HEK293T (cell line): Measurements from ENCODE around the gene KRABD2.

Source experiments
- BHLHE40 ChIP-seq: fragments of 450-650 bp; IDR thresholded peaks from 2 replicates; pipeline ENCODE4 v1.6.1; 2016; ENCODE audit warnings: mild to moderate bottlenecking, moderate library complexity, borderline replicate concordance
- FOXA1 ChIP-seq: fragments of 450-650 bp; IDR thresholded peaks from 2 replicates; pipeline ENCODE4 v1.6.1; 2016; ENCODE audit warnings: mild to moderate bottlenecking
- FOXM1 ChIP-seq: fragments of 450-650 bp; IDR thresholded peaks from 2 replicates; pipeline ENCODE4 v1.6.1; 2017; ENCODE audit warnings: mild to moderate bottlenecking, borderline replicate concordance
- SP1 ChIP-seq: fragments of 450-650 bp; IDR thresholded peaks from 2 replicates; pipeline ENCODE4 v1.6.1; 2017
- SUZ12 ChIP-seq: fragments of 450-650 bp; IDR thresholded peaks from 2 replicates; pipeline ENCODE4 v1.6.1; 2016; ENCODE audit warnings: mild to moderate bottlenecking
- TARDBP ChIP-seq: fragments of 450-650 bp; IDR thresholded peaks from 2 replicates; pipeline ENCODE4 v1.6.1; 2016

- no peak for TF ChIP-seq BHLHE40
- TF ChIP-seq SUZ12 = no peak
- TF ChIP-seq FOXM1 = no peak
- no peak for TF ChIP-seq SP1
- TF ChIP-seq FOXA1 = no peak
- TF ChIP-seq TARDBP = no peak
These were observed 16.2 kb downstream of the KRABD2 start for GRCh38 chr17:8360260-8360659.
